GM10266 (cell line): ENCODE measurements around the gene APOBEC3H.
"Not testable (repeated sequence)": the region's sequence is repeated elsewhere in the genome, so short reads cannot be mapped to it uniquely, and the experiment has no call there.

Source experiments
- DNase-seq: peaks from one replicate; pipeline ENCODE4 v3.0.0; 2012; ENCODE audit errors: extremely low spot score
- CTCF ChIP-seq: IDR thresholded peaks from 2 replicates; pipeline ENCODE4 v1.5.1; 2012; ENCODE audit warnings: mild to moderate bottlenecking, low read depth; ENCODE audit not compliant: control insufficient read depth, insufficient read depth; ENCODE audit errors: missing control alignments

Gene APOBEC3H

GRCh38 chr22:39097098-39098020 is at the start of gene APOBEC3H:
Gene APOBEC3H, plus strand, starts transcription at chr22:39097244. Its CDS starts 3,035 bp downstream, at chr22:39100279.
- peak; percentile 54 for DNase-seq
- TF ChIP-seq CTCF: no peak

- not testable (repeated sequence) for DNase-seq
Measured at GRCh38 chr22:39049486-39049885, 47.6 kb upstream of the APOBEC3H start.

- not testable (repeated sequence) for DNase-seq
Measured at GRCh38 chr22:39051844-39052495, 45.1 kb upstream of the APOBEC3H start.

- DNase-seq: no peak
- TF ChIP-seq CTCF: no peak
Measured at GRCh38 chr22:39055658-39056057, 41.4 kb upstream of the APOBEC3H start.

GRCh38 chr22:39061290-39061689 is 35.8 kb upstream of the APOBEC3H start:
- DNase-seq: not testable (repeated sequence)

- DNase-seq: not testable (repeated sequence)
Measured at GRCh38 chr22:39061951-39062350, 35.1 kb upstream of the APOBEC3H start.

GRCh38 chr22:39063904-39064303 is 33.1 kb upstream of the APOBEC3H start:
- not testable (repeated sequence) for DNase-seq

GRCh38 chr22:39066442-39067276 is 30.4 kb upstream of the APOBEC3H start:
- not testable (repeated sequence) for DNase-seq

- no peak for DNase-seq
- no peak for TF ChIP-seq CTCF
Measured at GRCh38 chr22:39068033-39068785, 28.8 kb upstream of the APOBEC3H start.

GRCh38 chr22:39070186-39070585 is 26.9 kb upstream of the APOBEC3H start:
- no peak for TF ChIP-seq CTCF
- DNase-seq: no peak

- DNase-seq: not testable (repeated sequence)
Measured at GRCh38 chr22:39072581-39072981, 24.5 kb upstream of the APOBEC3H start.
